ENCODE data around the gene DLGAP1.

The DLGAP1 gene

DNA sequence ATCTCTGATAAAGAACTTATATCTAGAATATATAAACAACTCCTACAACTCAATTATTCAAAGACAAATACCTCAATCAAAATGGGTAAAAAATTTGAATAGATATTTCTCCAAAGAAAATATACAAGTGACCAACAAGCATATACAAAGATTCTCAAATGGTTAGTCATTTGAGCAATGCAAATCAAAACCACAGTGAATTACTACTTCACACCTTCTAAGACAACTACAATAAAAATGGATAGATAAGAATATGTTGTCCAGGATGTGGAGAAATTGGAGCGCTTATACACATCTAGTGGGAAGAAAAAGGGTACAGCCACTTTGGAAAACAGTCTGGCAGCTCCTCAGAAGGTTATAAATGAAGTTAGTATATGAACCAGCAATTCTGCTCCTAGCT, 672.2 kb downstream of the DLGAP1 start:
- Histone ChIP-seq H3K4me3 (ENCODE audit: low read depth, low read length, poor library complexity, severe bottlenecking) (no peak overlapping the region), H3K4me2 (ENCODE audit: low read length) (no peak overlapping the region), H2AFZ (ENCODE audit: low read length) (no peak overlapping the region)

DNA sequence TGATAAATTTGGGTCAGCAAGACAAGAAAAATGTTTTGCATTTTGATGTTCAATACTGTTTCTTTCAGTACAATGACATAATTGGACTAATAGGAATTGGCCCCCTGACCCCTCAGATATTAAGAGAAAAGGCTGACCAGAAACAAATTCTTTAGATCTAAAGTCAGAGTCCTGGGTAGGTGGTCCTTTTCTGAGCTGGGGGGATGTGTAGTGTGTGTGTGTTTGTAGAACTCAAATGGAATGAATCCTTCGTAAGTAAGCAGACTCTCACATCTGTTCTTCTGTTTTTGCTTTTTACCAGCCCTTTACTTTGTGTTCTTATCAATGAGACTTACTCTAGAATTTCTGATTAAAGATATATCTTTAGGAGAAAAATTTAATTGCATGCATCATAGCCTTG, 677.4 kb downstream of the DLGAP1 start:
- Histone ChIP-seq H3K27ac (ENCODE audit: low read depth, low read length, poor library complexity, severe bottlenecking) (no peak overlapping the region), H3K4me3 (ENCODE audit: low read depth, low read length, poor library complexity, severe bottlenecking) (no peak overlapping the region), H3K4me2 (ENCODE audit: low read length) (no peak overlapping the region), H3K36me3 (ENCODE audit: insufficient read depth, low read length) (no peaks in the 10 kb centered on the region), H3K9ac (ENCODE audit: low read length) (no peak overlapping the region), H2AFZ (ENCODE audit: low read length) (no peak overlapping the region), H3K4me1 (ENCODE audit: insufficient read depth, low read length, severe bottlenecking) (peaks cover 3% of the 10 kb centered on the region), H4K20me1 (ENCODE audit: insufficient read depth, low read length) (no peaks in the 10 kb centered on the region), H3K9me3 (ENCODE audit: low read length) (no peaks in the 10 kb centered on the region), H3K9me2 (ENCODE audit: low read depth, low read length) (no peaks in the 10 kb centered on the region), H3K79me2 (ENCODE audit: insufficient read depth, low read length) (no peaks in the 10 kb centered on the region), H3K27me3 (ENCODE audit: insufficient read depth, low read length) (no peaks in the 10 kb centered on the region), H3F3A (ENCODE audit: insufficient read depth, low read length) (no peaks in the 10 kb centered on the region)
- TF ChIP-seq, protein P1, sequence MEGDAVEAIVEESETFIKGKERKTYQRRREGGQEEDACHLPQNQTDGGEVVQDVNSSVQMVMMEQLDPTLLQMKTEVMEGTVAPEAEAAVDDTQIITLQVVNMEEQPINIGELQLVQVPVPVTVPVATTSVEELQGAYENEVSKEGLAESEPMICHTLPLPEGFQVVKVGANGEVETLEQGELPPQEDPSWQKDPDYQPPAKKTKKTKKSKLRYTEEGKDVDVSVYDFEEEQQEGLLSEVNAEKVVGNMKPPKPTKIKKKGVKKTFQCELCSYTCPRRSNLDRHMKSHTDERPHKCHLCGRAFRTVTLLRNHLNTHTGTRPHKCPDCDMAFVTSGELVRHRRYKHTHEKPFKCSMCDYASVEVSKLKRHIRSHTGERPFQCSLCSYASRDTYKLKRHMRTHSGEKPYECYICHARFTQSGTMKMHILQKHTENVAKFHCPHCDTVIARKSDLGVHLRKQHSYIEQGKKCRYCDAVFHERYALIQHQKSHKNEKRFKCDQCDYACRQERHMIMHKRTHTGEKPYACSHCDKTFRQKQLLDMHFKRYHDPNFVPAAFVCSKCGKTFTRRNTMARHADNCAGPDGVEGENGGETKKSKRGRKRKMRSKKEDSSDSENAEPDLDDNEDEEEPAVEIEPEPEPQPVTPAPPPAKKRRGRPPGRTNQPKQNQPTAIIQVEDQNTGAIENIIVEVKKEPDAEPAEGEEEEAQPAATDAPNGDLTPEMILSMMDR (IDR thresholded peaks at IDR 0.05; ENCODE audit: low read length) = no peak
- no peak for TF ChIP-seq EZH2 (IDR thresholded peaks at IDR 0.05; ENCODE audit: borderline replicate concordance, low read length)

More for the DNA sequence above, 672.2 kb downstream of the DLGAP1 start:
- Histone ChIP-seq H4K20me1 (ENCODE audit: insufficient read depth, low read length) (no peaks in the 10 kb centered on the region), H3K36me3 (ENCODE audit: insufficient read depth, low read length) (no peaks in the 10 kb centered on the region; the same call in 1 of the 2 replicates), H3K27ac (ENCODE audit: low read depth, low read length, poor library complexity, severe bottlenecking) (no peak overlapping the region), H3K9me3 (ENCODE audit: low read length) (no peaks in the 10 kb centered on the region), H3K9ac (ENCODE audit: low read length) (no peak overlapping the region), H3F3A (ENCODE audit: insufficient read depth, low read length) (no peaks in the 10 kb centered on the region), H3K79me2 (ENCODE audit: insufficient read depth, low read length) (no peaks in the 10 kb centered on the region), H3K4me1 (ENCODE audit: insufficient read depth, low read length, severe bottlenecking) (no peaks in the 10 kb centered on the region), H3K9me2 (ENCODE audit: low read depth, low read length) (no peaks in the 10 kb centered on the region), H3K27me3 (ENCODE audit: insufficient read depth, low read length) (no peaks in the 10 kb centered on the region)
- TF ChIP-seq EZH2 (IDR thresholded peaks at IDR 0.05; ENCODE audit: borderline replicate concordance, low read length) = no peak
- TF ChIP-seq, protein P1 (IDR thresholded peaks at IDR 0.05; ENCODE audit: low read length) = no peak

DNA sequence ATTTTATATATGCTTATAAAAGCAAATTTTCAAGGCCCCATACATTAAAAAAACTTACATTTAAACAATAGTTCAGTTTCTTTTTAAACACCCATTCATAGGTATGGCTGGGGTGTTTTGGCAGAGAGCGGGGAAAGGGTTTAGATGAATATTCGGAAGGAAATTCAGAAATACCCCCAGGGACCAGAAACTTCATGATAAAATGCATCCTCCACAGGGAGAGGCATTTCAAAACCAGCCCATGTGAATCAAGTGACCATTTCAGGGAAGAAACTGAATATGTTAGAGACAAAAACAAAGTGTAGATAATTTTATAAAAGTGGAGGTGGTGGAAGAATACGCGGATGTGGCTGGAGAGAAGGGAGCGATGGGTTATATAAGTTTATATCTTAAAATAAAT, 678.0 kb downstream of the DLGAP1 start:
- H3K27me3 ChIP-seq (ENCODE audit: insufficient read depth, low read length) = no peaks in the 10 kb centered on the region
- no peak overlapping the region for H3K4me2 ChIP-seq (ENCODE audit: low read length)
- H3K4me1 ChIP-seq (ENCODE audit: insufficient read depth, low read length, severe bottlenecking) = peaks cover 6% of the 10 kb centered on the region
- H3K79me2 ChIP-seq (ENCODE audit: insufficient read depth, low read length) = no peaks in the 10 kb centered on the region
- TF ChIP-seq, protein P1 (IDR thresholded peaks at IDR 0.05; ENCODE audit: low read length) = no peak
- no peak for TF ChIP-seq EZH2 (IDR thresholded peaks at IDR 0.05; ENCODE audit: borderline replicate concordance, low read length)
- no peaks in the 10 kb centered on the region for H3K36me3 ChIP-seq (ENCODE audit: insufficient read depth, low read length)
- H3K9ac ChIP-seq (ENCODE audit: low read length) = no peak overlapping the region
- H3K27ac ChIP-seq (ENCODE audit: low read depth, low read length, poor library complexity, severe bottlenecking) = no peak overlapping the region
- H3F3A ChIP-seq (ENCODE audit: insufficient read depth, low read length) = no peaks in the 10 kb centered on the region
- no peak overlapping the region for H3K4me3 ChIP-seq (ENCODE audit: low read depth, low read length, poor library complexity, severe bottlenecking)
- H4K20me1 ChIP-seq (ENCODE audit: insufficient read depth, low read length) = no peaks in the 10 kb centered on the region
- no peak overlapping the region for H2AFZ ChIP-seq (ENCODE audit: low read length)
- no peaks in the 10 kb centered on the region for H3K9me2 ChIP-seq (ENCODE audit: low read depth, low read length)
- H3K9me3 ChIP-seq (ENCODE audit: low read length) = no peaks in the 10 kb centered on the region

Data from OCI-LY1 (cell line).